K562 (cell line): ENCODE results near the gene MEIS1. TPM values are rescaled to one million over a fixed set of nuclear protein-coding genes. Genes with fewer than 3 reads are reported as not detected.

Experiments
- ATAC-seq: fragments of 200-7000 bp; cut with Tn5 transposase; 3 replicates; pipeline ENCODE4 v1.9.1; 2020; ENCODE audit warnings: moderate library complexity
- BruUV-seq: library from RNA; stranded (reverse); fragments of 400-500 nt; replicated peaks from 2 replicates; lab custom pipeline; 2021; lab: Mats Ljungman, UMichigan
- CTCF ChIA-PET: fragments of 300-600 bp; formaldehyde crosslinking; extraction: SDS; loops from one replicate; lab custom pipeline; 2021; ENCODE audit warnings: low intra/inter-chr PET ratio; lab: Yijun Ruan, JAX
- POLR2A ChIA-PET: fragments of 300-600, 350-650 bp; sonication (Branson Sonifier 250); formaldehyde crosslinking; extraction: SDS; loops from one replicate; lab custom pipeline; 2021; ENCODE audit warnings: antibody characterized with exemption, inconsistent platforms; lab: Yijun Ruan, JAX
- DNase-seq, 4 experiments: peaks; one replicate each; pipeline versions ENCODE4 v3.0.0 to v3.0.0-alpha.2; 2011 to 2018; ENCODE audit warnings: low spot score in 3 of 4, mixed read lengths in 3 of 4; ENCODE audit errors: extremely low read depth in 1 of 4
- FAIRE-seq: peaks from 2 replicates; lab custom pipeline; 2011; peaks lifted over from hg19 to GRCh38; lab: Jason Lieb, UNC
- H2AFZ ChIP-seq: 2 replicates; pipeline ENCODE4 v1.6.0; 2011; ENCODE audit warnings: low read depth, low read length, control low read depth, inconsistent platforms
- H3K27ac ChIP-seq: fragments of 200-600 bp; 3 replicates; pipeline ENCODE4 v1.8.0; 2011; ENCODE audit warnings: low read depth, mild to moderate bottlenecking, control low read depth, inconsistent platforms, low read length, moderate library complexity, mixed read lengths; ENCODE audit errors: extremely low read depth
- H3K27me3 ChIP-seq, 2 experiments: fragments of 300-600 bp in 1 of 2; 2 replicates in 1 of 2; 3 replicates in 1 of 2; pipeline versions ENCODE4 v1.6.0 to v1.8.0; 2011; ENCODE audit warnings: inconsistent platforms in 2 of 2, low read length in 2 of 2, mild to moderate bottlenecking in 1 of 2, mixed read lengths in 1 of 2, moderate library complexity in 1 of 2; ENCODE audit not compliant: control insufficient read depth in 2 of 2, insufficient read depth in 2 of 2
- H3K36me3 ChIP-seq: fragments of 300-600 bp; 3 replicates; pipeline ENCODE4 v1.8.0; 2011; ENCODE audit warnings: mild to moderate bottlenecking, low read length, inconsistent platforms; ENCODE audit not compliant: control insufficient read depth, insufficient read depth
- H3K4me1 ChIP-seq, 2 experiments: fragments of 200-600 bp in 1 of 2; replicated peaks in 1 of 2; 2 replicates in 1 of 2; 3 replicates in 1 of 2; pipeline versions ENCODE4 v1.5.1 to v1.8.0; 2011; ENCODE audit warnings: inconsistent platforms in 2 of 2, low read length in 2 of 2, mild to moderate bottlenecking in 1 of 2, mixed read lengths in 1 of 2, moderate library complexity in 1 of 2; ENCODE audit not compliant: control insufficient read depth in 2 of 2, insufficient read depth in 2 of 2
- H3K4me2 ChIP-seq: 2 replicates; pipeline ENCODE4 v1.6.1; 2011; ENCODE audit warnings: low read length, control low read depth, inconsistent platforms, mixed read lengths; ENCODE audit not compliant: insufficient read depth
- H3K4me3 ChIP-seq: fragments of 200-600 bp; sonication (generic), shearing (Covaris generic); 2 replicates; pipeline ENCODE4 v1.5.1; 2016; ENCODE audit warnings: control low read depth, inconsistent platforms
- H3K79me2 ChIP-seq: fragments of 200-600 bp; 3 replicates; pipeline ENCODE4 v1.8.0; 2011; ENCODE audit warnings: low read length, inconsistent platforms; ENCODE audit not compliant: control insufficient read depth, insufficient read depth
- H3K9ac ChIP-seq, 2 experiments: 2 replicates each; pipeline versions ENCODE4 v1.6.0 to v1.6.1; 2011; ENCODE audit warnings: low read depth in 2 of 2, low read length in 2 of 2, control low read depth in 1 of 2, inconsistent platforms in 1 of 2, mild to moderate bottlenecking in 1 of 2, mixed read lengths in 1 of 2; ENCODE audit not compliant: insufficient read depth in 1 of 2
- H3K9me1 ChIP-seq: one replicate; pipeline ENCODE4 v1.6.0; 2011; ENCODE audit warnings: inconsistent platforms, mild to moderate bottlenecking, low read length, moderate library complexity; ENCODE audit not compliant: control insufficient read depth, insufficient read depth
- H3K9me3 ChIP-seq: replicated peaks from 2 replicates; pipeline ENCODE4 v1.5.1; 2011; ENCODE audit warnings: low read depth, low read length, inconsistent platforms; ENCODE audit not compliant: control insufficient read depth, insufficient read depth
- H4K20me1 ChIP-seq: replicated peaks from 2 replicates; pipeline ENCODE4 v1.6.1; 2011; ENCODE audit warnings: low read length, inconsistent platforms, mixed read lengths; ENCODE audit not compliant: control insufficient read depth, insufficient read depth
- ARID1B ChIP-seq: fragments of 450-650 bp; IDR thresholded peaks from 2 replicates; pipeline ENCODE4 v1.6.1; 2016; ENCODE audit warnings: antibody characterized with exemption, mild to moderate bottlenecking, inconsistent platforms
- CHD7 ChIP-seq: fragments of 200-600 bp; sonication (generic); IDR thresholded peaks from one replicate; pipeline ENCODE4 v1.6.1; 2012; ENCODE audit warnings: mild to moderate bottlenecking, low read depth, low read length, inconsistent platforms
- FOXP1 ChIP-seq: sonication (generic); formaldehyde crosslinking; IDR thresholded peaks from 2 replicates; pipeline ENCODE4 v1.8.0; 2022; ENCODE audit warnings: mild to moderate bottlenecking, missing genetic modification reagents
- GATA2 ChIP-seq: sonication (generic); formaldehyde crosslinking; IDR thresholded peaks from 2 replicates; pipeline ENCODE4 v1.4.0; 2020; ENCODE audit warnings: mild to moderate bottlenecking, missing genetic modification reagents
- ILF3 ChIP-seq: fragments of 450-650 bp; IDR thresholded peaks from 2 replicates; pipeline ENCODE4 v1.6.1; 2018; ENCODE audit warnings: antibody characterized with exemption, mild to moderate bottlenecking, moderate library complexity, borderline replicate concordance
- MTA1 ChIP-seq: fragments of 450-650 bp; IDR thresholded peaks from 2 replicates; pipeline ENCODE4 v1.6.1; 2017; ENCODE audit warnings: borderline replicate concordance
- NCOA4 ChIP-seq: fragments of 450-650 bp; IDR thresholded peaks from 2 replicates; pipeline ENCODE4 v1.6.1; 2018; ENCODE audit warnings: mild to moderate bottlenecking; ENCODE audit not compliant: partially characterized antibody
- SETDB1 ChIP-seq: IDR thresholded peaks from one replicate; pipeline ENCODE4 v1.6.1; 2012; ENCODE audit warnings: low read length, control low read depth, inconsistent platforms
- THRAP3 ChIP-seq: fragments of 450-650 bp; IDR thresholded peaks from 2 replicates; pipeline ENCODE4 v1.6.1; 2016; ENCODE audit warnings: mild to moderate bottlenecking, inconsistent platforms, borderline replicate concordance
- ZNF121 ChIP-seq: sonication (generic); formaldehyde crosslinking; conservative IDR thresholded peaks from 2 replicates; pipeline ENCODE4 v1.8.0; 2022; ENCODE audit warnings: missing genetic modification reagents
- ZNF280B ChIP-seq: fragments of 250-450 bp; sonication (Bioruptor Pico); IDR thresholded peaks from 2 replicates; pipeline ENCODE4 v1.5.1; 2021; ENCODE audit warnings: mild to moderate bottlenecking
- WGBS: fragments of 100-300 bp; shearing (Covaris generic); methylation state at CpG from one replicate; pipeline ENCODE4 v1.1.6; 2016; ENCODE audit warnings: low coverage, mixed read lengths; ENCODE audit not compliant: insufficient coverage; ENCODE audit errors: missing lambda C conversion rate; 5-methylcytosine and 5-hydroxymethylcytosine counted together
- in situ Hi-C: fragments of 300-500 bp; cut with MboI; formaldehyde crosslinking; loops from 4 replicates; pipeline ENCODE4 v1.15.0; 2018; ENCODE audit warnings: inconsistent platforms, mixed read lengths
- intact Hi-C: fragments of 100-400 bp; cut with micrococcal nuclease; formaldehyde crosslinking; loops from 2 replicates; pipeline ENCODE4 v1.14.2; 2022
- polyA plus RNA-seq, 8 experiments: library from polyadenylated mRNA; depleted of rRNA in 4 of 8; stranded (reverse) in 5 of 8; unstranded in 3 of 8; fragments of >200 nt; fragmentation: Nextera tagmentation in 2 of 8; fragmentation: Illumina TruSeq in 1 of 8; extraction: Ambion mirVana in 2 of 8; extraction: Trizol in 1 of 8; gene quantifications; 2 replicates each; pipeline versions ENCODE4 v1.2.1 to v1.2.3, GENCODE V29; 2011 to 2014; ENCODE audit warnings: inconsistent platforms in 1 of 8, missing spikeins in 1 of 8
- total RNA-seq, 7 experiments: library from RNA; depleted of rRNA in 6 of 7; stranded (reverse); fragments of >200 nt in 6 of 7; fragmentation: Illumina TruSeq in 2 of 7; extraction: Trizol in 2 of 7; gene quantifications; 2 replicates each; pipeline versions ENCODE4 v1.2.1 to v1.2.3, GENCODE V29; 2011 to 2021; ENCODE audit warnings: low replicate concordance in 1 of 7

MEIS1 gene
- total and polyA plus RNA-seq, 9 of the 15 experiments (the other 6 are each of a cell fraction or from before 2014, with no cell fraction given), result 2.3 to 9.0 (median 5.9) TPM

GRCh38 chr2:66523377-66523969 is 88.5 kb downstream of the MEIS1 start:
- Histone ChIP-seq H4K20me1 (no peaks in the 10 kb centered on the region), H3K36me3 (no peaks in the 10 kb centered on the region), H3K9me1 (no peaks in the 10 kb centered on the region), H3K27ac (no peak overlapping the region), H3K27me3 (no peaks in the 10 kb centered on the region), H3K9ac (no peak overlapping the region), H3K9me3 (no peaks in the 10 kb centered on the region), H3K79me2 (no peaks in the 10 kb centered on the region), H3K4me3 (no peak overlapping the region), H3K4me2 (no peak overlapping the region), H3K4me1 (no peaks in the 10 kb centered on the region; a peak in 1 of 5 replicates), H2AFZ (no peak overlapping the region)
- ChIA-PET CTCF (no interaction called here), POLR2A (no interaction called here)
- no TSS peak for BruUV-seq
- ATAC-seq, result no peak
- no peak for DNase-seq
- intact Hi-C loops, result no loop called here
- no peak for FAIRE-seq
- in situ Hi-C loops, result no loop called here
- WGBS, result 56% methylated on average over 5 of the region's 5 CpGs
- TF ChIP-seq GATA2 (no peak), ZNF280B (CRISPR knock-in tag) (no peak), FOXP1 (CRISPR knock-in tag) (no peak), NCOA4 (no peak), MTA1 (no peak), THRAP3 (no peak), CHD7 (no peak), SETDB1 (no peak), ILF3 (no peak), ZNF121 (no peak), ARID1B (no peak)
